ENCODE results near the gene F2R. TPM values are rescaled to one million over a fixed set of nuclear protein-coding genes. Genes with fewer than 3 reads are reported as not detected.

F2R gene
- total RNA-seq, 1 donor from 2014 or later, result 20.1 TPM

- no peaks in the 10 kb centered on the region for H3K36me3 Mint-ChIP-seq
- no peaks in the 10 kb centered on the region for H3K4me1 Mint-ChIP-seq (ENCODE audit: unreplicated experiment)
- peaks cover 32% of the 10 kb centered on the region for H3K27me3 Mint-ChIP-seq
- TF ChIP-seq CTCF (conservative IDR thresholded peaks at IDR 0.05), result no peak
- no peak for DNase-seq (ENCODE audit: extremely low spot score, unreplicated experiment)
- H3K4me3 Mint-ChIP-seq, result peak overlapping the region; percentile 90
- H3K9me3 Mint-ChIP-seq, result no peaks in the 10 kb centered on the region
- H3K27ac Mint-ChIP-seq, result no peak overlapping the region
Measured at GRCh38 chr5:76715486-76715735, 515 bp upstream of the F2R start.

DNA sequence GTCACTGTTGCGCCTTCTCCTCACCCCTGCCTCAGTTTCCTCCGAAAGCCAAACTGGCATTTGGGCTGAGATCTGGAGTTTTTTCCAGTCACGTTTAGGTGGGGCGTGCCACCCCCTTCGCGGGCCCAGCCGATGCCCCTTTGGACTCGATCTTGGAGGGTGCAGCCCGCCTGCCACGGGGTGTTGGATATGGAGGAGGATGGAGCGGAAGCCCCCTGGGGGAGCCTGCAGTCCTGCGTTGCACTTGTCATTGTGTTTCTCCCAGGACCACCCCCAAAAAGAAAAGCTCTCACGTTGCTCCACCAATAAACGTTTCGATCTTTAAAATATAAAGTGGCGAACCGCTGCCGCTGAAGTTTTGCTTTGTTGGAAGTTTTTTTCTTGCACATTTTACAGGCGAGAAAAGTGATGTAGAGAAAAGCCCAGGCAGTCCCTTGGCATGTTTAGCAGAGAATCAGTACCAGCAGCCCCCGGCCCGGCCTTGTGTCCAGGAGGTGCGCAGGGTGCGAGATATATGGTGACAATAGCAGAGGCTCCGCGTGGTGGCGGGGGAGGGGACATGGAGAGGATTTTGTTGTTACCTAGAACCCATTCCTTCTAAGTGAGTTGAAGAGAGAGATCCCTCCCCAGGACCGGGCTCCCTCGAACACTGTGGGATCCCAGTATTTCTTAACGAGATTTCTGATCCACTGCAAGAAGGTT, 681 bp downstream of the F2R start:
- no peak for TF ChIP-seq CTCF (conservative IDR thresholded peaks at IDR 0.05)
- Mint-ChIP-seq H3K27ac (peak overlapping the region; percentile 57), H3K36me3 (no peaks in the 10 kb centered on the region), H3K4me3 (peak overlapping the region; percentile 90), H3K4me1 (ENCODE audit: unreplicated experiment) (no peaks in the 10 kb centered on the region), H3K9me3 (no peaks in the 10 kb centered on the region), H3K27me3 (peaks cover 32% of the 10 kb centered on the region)
- no peak for DNase-seq (ENCODE audit: extremely low spot score, unreplicated experiment)

GRCh38 chr5:76717222-76718083, 1.5 kb downstream of the F2R start:
- no peak for TF ChIP-seq CTCF (conservative IDR thresholded peaks at IDR 0.05)
- no peaks in the 10 kb centered on the region for H3K9me3 Mint-ChIP-seq
- H3K36me3 Mint-ChIP-seq, result no peaks in the 10 kb centered on the region
- H3K27me3 Mint-ChIP-seq, result peaks cover 32% of the 10 kb centered on the region
- no peak for DNase-seq (ENCODE audit: extremely low spot score, unreplicated experiment)
- H3K27ac Mint-ChIP-seq, result peak overlapping the region; percentile 57
- H3K4me3 Mint-ChIP-seq, result peak overlapping the region; percentile 90
- H3K4me1 Mint-ChIP-seq (ENCODE audit: unreplicated experiment), result no peaks in the 10 kb centered on the region

- H3K4me1 Mint-ChIP-seq (ENCODE audit: unreplicated experiment), result no peaks in the 10 kb centered on the region
- TF ChIP-seq CTCF (conservative IDR thresholded peaks at IDR 0.05), result no peak
- H3K27ac Mint-ChIP-seq, result no peak overlapping the region
- peaks cover 32% of the 10 kb centered on the region for H3K27me3 Mint-ChIP-seq
- H3K36me3 Mint-ChIP-seq, result no peaks in the 10 kb centered on the region
- peak overlapping the region; percentile 59 for H3K4me3 Mint-ChIP-seq
- no peaks in the 10 kb centered on the region for H3K9me3 Mint-ChIP-seq
- no peak for DNase-seq (ENCODE audit: extremely low spot score, unreplicated experiment)
Measured at GRCh38 chr5:76718381-76718832, 2.5 kb downstream of the F2R start.

DNA sequence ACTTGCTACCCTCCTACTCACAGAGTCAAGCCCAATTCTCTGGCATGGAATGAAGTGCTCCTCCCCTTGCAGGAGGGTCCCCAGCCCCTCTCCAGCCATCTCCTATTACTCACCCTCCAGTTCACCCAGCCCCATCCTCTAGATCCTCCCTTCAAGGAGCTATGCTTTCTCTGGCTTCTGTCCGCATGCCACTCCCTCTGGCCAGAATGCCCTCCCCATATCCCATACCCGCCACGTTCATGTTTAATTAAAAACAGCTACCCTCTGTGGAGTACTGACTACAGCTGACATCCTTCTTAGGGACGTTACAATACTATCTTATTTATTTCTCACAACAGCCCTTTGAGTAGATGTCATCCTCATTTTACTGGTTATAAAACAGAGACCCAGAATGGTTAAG, 3.0 kb downstream of the F2R start:
- peaks cover 27% of the 10 kb centered on the region for H3K27me3 Mint-ChIP-seq
- peak overlapping the region; percentile 60 for H3K4me3 Mint-ChIP-seq

More for the DNA sequence above, 3.0 kb downstream of the F2R start:
- Mint-ChIP-seq H3K9me3 (no peaks in the 10 kb centered on the region), H3K4me1 (ENCODE audit: unreplicated experiment) (no peaks in the 10 kb centered on the region), H3K36me3 (no peaks in the 10 kb centered on the region), H3K27ac (no peak overlapping the region)
- TF ChIP-seq CTCF (conservative IDR thresholded peaks at IDR 0.05), result no peak
- no peak for DNase-seq (ENCODE audit: extremely low spot score, unreplicated experiment)
